A673 (cell line): Measurements from ENCODE around the gene ZNF41.

ENCODE experiments used
- EZH2 ChIP-seq: fragments of 200-600 bp; sonication (generic); IDR thresholded peaks from 2 replicates; pipeline ENCODE4 v1.6.1; 2017; ENCODE audit warnings: borderline replicate concordance, low read depth, mild to moderate bottlenecking, mixed read lengths, antibody characterized with exemption, low read length; ENCODE audit not compliant: poor library complexity, severe bottlenecking
- TF ChIP-seq, protein P1 (sequence below): fragments of 300-800, 200-600 bp; sonication (generic); conservative IDR thresholded peaks from 2 replicates; pipeline ENCODE4 v1.5.1; 2017; ENCODE audit warnings: low read depth, mild to moderate bottlenecking, antibody characterized with exemption, low read length, moderate library complexity, mixed read lengths

DNA sequence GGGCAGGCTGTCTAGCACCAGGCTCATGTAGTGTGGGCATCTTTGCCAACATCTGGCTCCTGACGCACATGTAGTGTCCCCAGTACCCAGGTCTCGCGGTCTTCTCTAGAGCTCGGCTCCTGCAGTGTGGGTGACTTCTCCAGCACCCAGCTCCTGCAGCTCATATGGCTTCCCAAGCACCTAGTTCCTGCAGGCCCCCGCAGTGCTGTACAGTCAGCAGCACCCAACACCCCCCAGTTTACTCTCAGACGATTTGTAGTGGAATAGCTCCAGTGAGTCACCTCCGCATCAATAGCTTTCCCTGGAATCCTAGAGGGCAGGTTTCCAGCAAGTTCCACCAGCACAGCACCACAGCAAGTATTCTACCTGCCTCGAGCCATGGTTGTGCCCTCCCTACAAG, 30.9 kb downstream of the ZNF41 start:
- TF ChIP-seq, protein P1, sequence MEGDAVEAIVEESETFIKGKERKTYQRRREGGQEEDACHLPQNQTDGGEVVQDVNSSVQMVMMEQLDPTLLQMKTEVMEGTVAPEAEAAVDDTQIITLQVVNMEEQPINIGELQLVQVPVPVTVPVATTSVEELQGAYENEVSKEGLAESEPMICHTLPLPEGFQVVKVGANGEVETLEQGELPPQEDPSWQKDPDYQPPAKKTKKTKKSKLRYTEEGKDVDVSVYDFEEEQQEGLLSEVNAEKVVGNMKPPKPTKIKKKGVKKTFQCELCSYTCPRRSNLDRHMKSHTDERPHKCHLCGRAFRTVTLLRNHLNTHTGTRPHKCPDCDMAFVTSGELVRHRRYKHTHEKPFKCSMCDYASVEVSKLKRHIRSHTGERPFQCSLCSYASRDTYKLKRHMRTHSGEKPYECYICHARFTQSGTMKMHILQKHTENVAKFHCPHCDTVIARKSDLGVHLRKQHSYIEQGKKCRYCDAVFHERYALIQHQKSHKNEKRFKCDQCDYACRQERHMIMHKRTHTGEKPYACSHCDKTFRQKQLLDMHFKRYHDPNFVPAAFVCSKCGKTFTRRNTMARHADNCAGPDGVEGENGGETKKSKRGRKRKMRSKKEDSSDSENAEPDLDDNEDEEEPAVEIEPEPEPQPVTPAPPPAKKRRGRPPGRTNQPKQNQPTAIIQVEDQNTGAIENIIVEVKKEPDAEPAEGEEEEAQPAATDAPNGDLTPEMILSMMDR, result no peak
- no peak for TF ChIP-seq EZH2
